Coronary artery (tissue), 2 donors: ENCODE results near the gene TNFRSF12A.

ENCODE experiments used
- DNase-seq: peaks from one replicate; pipeline ENCODE4 v3.0.0-alpha.2; 2017; ENCODE audit warnings: low spot score
- H3K27ac ChIP-seq, 2 donors: fragments of 200-600 bp; sonication (generic); one replicate each; pipeline ENCODE4 v1.5.1; 2016 to 2019
- H3K4me3 ChIP-seq: fragments of 200-600 bp; sonication (generic); 2 replicates; pipeline ENCODE4 v1.5.1; 2016; ENCODE audit warnings: mild to moderate bottlenecking, moderate library complexity
- CTCF ChIP-seq: fragments of 200-600 bp; sonication (generic); IDR thresholded peaks from one replicate; pipeline ENCODE4 v1.5.1; 2019; ENCODE audit warnings: antibody characterized with exemption

The TNFRSF12A gene

GRCh38 chr16:3017794-3018506 is 2.2 kb upstream of the TNFRSF12A start, which contains the start of gene CLDN6:
TSS of gene CLDN6 (minus strand) at chr16:3018183. CDS start at chr16:3016021, 2,162 bp downstream.
- DNase-seq: no peak
- no peak for TF ChIP-seq CTCF
- Histone ChIP-seq H3K4me3 (no peak within 1 kb of the TSS), H3K27ac (no peak within 1 kb of the TSS)

- H3K27ac ChIP-seq: peak overlapping the region; percentile 96 to 100
- no peak for DNase-seq
- H3K4me3 ChIP-seq: peak overlapping the region; percentile 97
- TF ChIP-seq CTCF: no peak
These were observed 448 bp upstream of the TNFRSF12A start for GRCh38 chr16:3019594-3020246.

- no peak for TF ChIP-seq CTCF
- peak overlapping the region; percentile 97 for H3K4me3 ChIP-seq
- DNase-seq: peak; percentile 94
- peak overlapping the region; percentile 96 to 100 for H3K27ac ChIP-seq
These were observed 658 bp downstream of the TNFRSF12A start for GRCh38 chr16:3020604-3021448.

- H3K27ac ChIP-seq: peak overlapping the region; percentile 96 to 100
- peak; percentile 85 for DNase-seq
- no peak for TF ChIP-seq CTCF
- H3K4me3 ChIP-seq: peak overlapping the region; percentile 97
These were observed 1.5 kb downstream of the TNFRSF12A start for GRCh38 chr16:3021449-3022207.

GRCh38 chr16:3022208-3022683 is 2.1 kb downstream of the TNFRSF12A start:
- Histone ChIP-seq H3K27ac (peak overlapping the region; percentile 96 to 100), H3K4me3 (peak overlapping the region; percentile 97)
- TF ChIP-seq CTCF: no peak
- peak; percentile 96 for DNase-seq

- TF ChIP-seq CTCF: no peak
- Histone ChIP-seq H3K27ac (peak overlapping the region; percentile 96 to 100), H3K4me3 (peak overlapping the region; percentile 97)
- DNase-seq: peak; percentile 89
These were observed 2.7 kb downstream of the TNFRSF12A start for GRCh38 chr16:3022684-3023414.
